Measurements from ENCODE around the gene MRPL11.

- TF ChIP-seq, protein P1, sequence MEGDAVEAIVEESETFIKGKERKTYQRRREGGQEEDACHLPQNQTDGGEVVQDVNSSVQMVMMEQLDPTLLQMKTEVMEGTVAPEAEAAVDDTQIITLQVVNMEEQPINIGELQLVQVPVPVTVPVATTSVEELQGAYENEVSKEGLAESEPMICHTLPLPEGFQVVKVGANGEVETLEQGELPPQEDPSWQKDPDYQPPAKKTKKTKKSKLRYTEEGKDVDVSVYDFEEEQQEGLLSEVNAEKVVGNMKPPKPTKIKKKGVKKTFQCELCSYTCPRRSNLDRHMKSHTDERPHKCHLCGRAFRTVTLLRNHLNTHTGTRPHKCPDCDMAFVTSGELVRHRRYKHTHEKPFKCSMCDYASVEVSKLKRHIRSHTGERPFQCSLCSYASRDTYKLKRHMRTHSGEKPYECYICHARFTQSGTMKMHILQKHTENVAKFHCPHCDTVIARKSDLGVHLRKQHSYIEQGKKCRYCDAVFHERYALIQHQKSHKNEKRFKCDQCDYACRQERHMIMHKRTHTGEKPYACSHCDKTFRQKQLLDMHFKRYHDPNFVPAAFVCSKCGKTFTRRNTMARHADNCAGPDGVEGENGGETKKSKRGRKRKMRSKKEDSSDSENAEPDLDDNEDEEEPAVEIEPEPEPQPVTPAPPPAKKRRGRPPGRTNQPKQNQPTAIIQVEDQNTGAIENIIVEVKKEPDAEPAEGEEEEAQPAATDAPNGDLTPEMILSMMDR (IDR thresholded peaks at IDR 0.05), result peak in 5 of 6 experiments; percentile 34 to 70 (median 57)
- TF ChIP-seq POLR2A (IDR thresholded peaks at IDR 0.05), result no peak
Measured at GRCh38 chr11:66438504-66439466, at the start of gene MRPL11.
